PFSK-1 (cell line): Measurements from ENCODE around the gene HYAL3.

Experiments
- FOXP2 ChIP-seq: optimal IDR thresholded peaks from 2 replicates; pipeline ENCODE3; 2011; ENCODE audit warnings: borderline replicate concordance, control low read depth, inconsistent platforms; ENCODE audit not compliant: insufficient read depth; ENCODE audit errors: extremely low read length, extremely low read depth
- POLR2AphosphoS5 ChIP-seq: IDR thresholded peaks from 2 replicates; pipeline ENCODE4 v1.6.1; 2012; ENCODE audit warnings: low read depth, mild to moderate bottlenecking, control low read depth, low read length, moderate library complexity
- REST ChIP-seq, 2 experiments: IDR thresholded peaks; 2 replicates each; pipeline versions ENCODE4 v1.6.1 to v1.8.0; 2011 to 2012; ENCODE audit warnings: low read depth in 2 of 2, low read length in 2 of 2, control low read depth in 1 of 2, inconsistent platforms in 1 of 2, mild to moderate bottlenecking in 1 of 2, moderate library complexity in 1 of 2; ENCODE audit not compliant: insufficient read depth in 1 of 2
- SIN3A ChIP-seq: IDR thresholded peaks from 2 replicates; pipeline ENCODE4 v1.6.1; 2012; ENCODE audit warnings: mild to moderate bottlenecking, low read length, moderate library complexity, borderline replicate concordance; ENCODE audit not compliant: insufficient read depth
- TAF1 ChIP-seq: IDR thresholded peaks from 2 replicates; pipeline ENCODE4 v1.6.1; 2012; ENCODE audit warnings: low read length, control low read depth, borderline replicate concordance; ENCODE audit not compliant: insufficient read depth

Gene HYAL3

GRCh38 chr3:50263478-50264382 is 35.5 kb downstream of the HYAL3 start:
- TF ChIP-seq REST (IDR thresholded peaks at IDR 0.05; ENCODE audit: insufficient read depth in 1 of 2, low read depth in 2 of 2, low read length in 2 of 2) (no peak), FOXP2 (no peak), TAF1 (no peak), POLR2AphosphoS5 (no peak)

- TF ChIP-seq TAF1 (no peak), REST (IDR thresholded peaks at IDR 0.05; ENCODE audit: insufficient read depth in 1 of 2, low read depth in 2 of 2, low read length in 2 of 2) (no peak), FOXP2 (no peak), SIN3A (no peak), POLR2AphosphoS5 (no peak)
Observed at GRCh38 chr3:50262778-50263177, 36.4 kb downstream of the HYAL3 start.

GRCh38 chr3:50261505-50261904 is 37.7 kb downstream of the HYAL3 start:
- TF ChIP-seq SIN3A: no peak
- no peak for TF ChIP-seq POLR2AphosphoS5
- TF ChIP-seq TAF1: no peak
- TF ChIP-seq REST (IDR thresholded peaks at IDR 0.05; ENCODE audit: insufficient read depth in 1 of 2, low read depth in 2 of 2, low read length in 2 of 2): no peak
- no peak for TF ChIP-seq FOXP2

GRCh38 chr3:50260942-50261441 is 38.2 kb downstream of the HYAL3 start:
- no peak for TF ChIP-seq SIN3A
- TF ChIP-seq TAF1: no peak
- TF ChIP-seq REST (IDR thresholded peaks at IDR 0.05; ENCODE audit: insufficient read depth in 1 of 2, low read depth in 2 of 2, low read length in 2 of 2): no peak
- TF ChIP-seq FOXP2: no peak
- no peak for TF ChIP-seq POLR2AphosphoS5
